H1 (cell line): Measurements from ENCODE around the gene TMEM250. TPM values are rescaled to one million over a fixed set of nuclear protein-coding genes. Genes with fewer than 3 reads are reported as not detected.

ENCODE experiments used
- CTCF ChIA-PET: fragments of 300-600 bp; sonication (Branson Sonifier 250); formaldehyde crosslinking; loops from one replicate; lab custom pipeline; 2021; ENCODE audit not compliant: partially characterized antibody; lab: Charles Lee
- POLR2A ChIA-PET: fragments of 300-600 bp; sonication (Branson Sonifier 250); formaldehyde crosslinking; loops from one replicate; lab custom pipeline; 2021; ENCODE audit warnings: inconsistent platforms; ENCODE audit not compliant: partially characterized antibody; lab: Charles Lee
- DNase-seq, 2 experiments: peaks; one replicate each; pipeline versions ENCODE4 v3.0.0 to v3.0.0-alpha.2; 2010 to 2022; ENCODE audit warnings: low spot score in 2 of 2, low read depth in 1 of 2, mixed read lengths in 1 of 2
- FAIRE-seq: peaks from 2 replicates; lab custom pipeline; 2011; peaks lifted over from hg19 to GRCh38; lab: Jason Lieb, UNC
- H2AFZ ChIP-seq: 2 replicates; pipeline ENCODE4 v1.8.1; 2012; ENCODE audit warnings: low read length, inconsistent platforms
- H2AK5ac ChIP-seq: 2 replicates; pipeline ENCODE4 v1.6.1; 2013; ENCODE audit warnings: low read depth, low read length
- H2BK120ac ChIP-seq: replicated peaks from 2 replicates; pipeline ENCODE3; 2013; ENCODE audit warnings: low read depth, low read length, inconsistent platforms
- H2BK12ac ChIP-seq: 2 replicates; pipeline ENCODE4 v1.6.1; 2013; ENCODE audit warnings: low read depth, low read length
- H2BK15ac ChIP-seq: 2 replicates; pipeline ENCODE4 v1.6.1; 2013; ENCODE audit warnings: low read length
- H2BK20ac ChIP-seq: 2 replicates; pipeline ENCODE4 v1.6.1; 2013; ENCODE audit warnings: low read length
- H2BK5ac ChIP-seq: 2 replicates; pipeline ENCODE4 v1.6.1; 2013; ENCODE audit warnings: low read depth, low read length
- H3K14ac ChIP-seq: 2 replicates; pipeline ENCODE4 v1.6.1; 2013; ENCODE audit warnings: inconsistent platforms; ENCODE audit not compliant: insufficient read length
- H3K18ac ChIP-seq: 2 replicates; pipeline ENCODE4 v1.6.1; 2013; ENCODE audit warnings: low read length; ENCODE audit errors: extremely low read depth
- H3K23ac ChIP-seq: 2 replicates; pipeline ENCODE4 v1.6.1; 2013; ENCODE audit warnings: inconsistent platforms; ENCODE audit not compliant: insufficient read length
- H3K23me2 ChIP-seq: 2 replicates; pipeline ENCODE4 v1.6.1; 2013; ENCODE audit warnings: low read depth, low read length
- H3K27ac ChIP-seq: 2 replicates; pipeline ENCODE4 v1.6.1; 2011; ENCODE audit warnings: low read depth, low read length, inconsistent platforms
- H3K27me3 ChIP-seq, 4 experiments: replicated peaks in 1 of 4; 1 replicate in 1 of 4; 2 replicates in 3 of 4; pipeline versions ENCODE4 v1.6.1 to v1.8.1; 2011 to 2013; ENCODE audit warnings: low read length in 3 of 4, mild to moderate bottlenecking in 3 of 4, inconsistent platforms in 2 of 4, mixed read lengths in 2 of 4, moderate library complexity in 1 of 4; ENCODE audit not compliant: control insufficient read depth in 3 of 4, insufficient read depth in 3 of 4; ENCODE audit errors: extremely low read depth in 1 of 4
- H3K36me3 ChIP-seq, 4 experiments: 2 replicates each; pipeline versions ENCODE4 v1.6.1 to v1.8.1; 2011 to 2013; ENCODE audit warnings: mild to moderate bottlenecking in 4 of 4, low read length in 3 of 4, moderate library complexity in 2 of 4, control low read depth in 1 of 4, inconsistent platforms in 1 of 4; ENCODE audit not compliant: insufficient read depth in 4 of 4, control insufficient read depth in 2 of 4
- H3K4ac ChIP-seq: replicated peaks from 2 replicates; pipeline ENCODE3; 2013; ENCODE audit warnings: low read length, low read depth, mixed read lengths, inconsistent platforms; ENCODE audit not compliant: insufficient read length
- H3K4me1 ChIP-seq, 4 experiments: replicated peaks in 1 of 4; 1 replicate in 1 of 4; 2 replicates in 3 of 4; pipeline versions ENCODE4 v1.6.1 to v1.8.1; 2011 to 2013; ENCODE audit warnings: low read length in 3 of 4, inconsistent platforms in 2 of 4, mixed read lengths in 1 of 4; ENCODE audit not compliant: insufficient read depth in 4 of 4, control insufficient read depth in 3 of 4
- H3K4me2 ChIP-seq, 2 experiments: 2 replicates each; pipeline versions ENCODE4 v1.6.1 to v1.8.1; 2011 to 2013; ENCODE audit warnings: low read depth in 2 of 2, low read length in 2 of 2, control low read depth in 1 of 2, inconsistent platforms in 1 of 2, mild to moderate bottlenecking in 1 of 2; ENCODE audit not compliant: insufficient read depth in 1 of 2
- H3K4me3 ChIP-seq, 4 experiments: fragments of 200-600, 300-600 bp in 1 of 4; sonication (generic), shearing (Covaris generic), sonication (Bioruptor Twin) in 1 of 4; 2 replicates each; pipeline versions ENCODE4 v1.5.1 to v1.8.1; 2011 to 2016; ENCODE audit warnings: low read length in 4 of 4, low read depth in 3 of 4, control low read depth in 2 of 4, inconsistent platforms in 2 of 4, mild to moderate bottlenecking in 2 of 4, mixed read lengths in 1 of 4, moderate library complexity in 1 of 4; ENCODE audit not compliant: insufficient read depth in 2 of 4; ENCODE audit errors: extremely low read depth in 1 of 4
- H3K56ac ChIP-seq: replicated peaks from 2 replicates; pipeline ENCODE3; 2013; ENCODE audit warnings: low read depth, mild to moderate bottlenecking, mixed read lengths, low read length, inconsistent platforms; ENCODE audit not compliant: insufficient read length
- H3K79me1 ChIP-seq: 2 replicates; pipeline ENCODE4 v1.6.1; 2013; ENCODE audit warnings: low read depth, low read length, control low read depth
- H3K79me2 ChIP-seq, 2 experiments: 2 replicates each; pipeline versions ENCODE4 v1.6.1 to v1.8.1; 2012 to 2013; ENCODE audit warnings: low read length in 2 of 2, mild to moderate bottlenecking in 2 of 2, inconsistent platforms in 1 of 2; ENCODE audit not compliant: insufficient read depth in 2 of 2, control insufficient read depth in 1 of 2
- H3K9ac ChIP-seq, 4 experiments: replicated peaks in 1 of 4; 1 replicate in 1 of 4; 2 replicates in 3 of 4; pipeline versions ENCODE4 v1.6.1 to v1.8.1; 2011 to 2013; ENCODE audit warnings: low read depth in 3 of 4, low read length in 3 of 4, control low read depth in 2 of 4, mild to moderate bottlenecking in 2 of 4, moderate library complexity in 2 of 4, inconsistent platforms in 1 of 4; ENCODE audit errors: extremely low read depth in 1 of 4
- H3K9me3 ChIP-seq, 2 experiments: 2 replicates each; pipeline versions ENCODE4 v1.6.1 to v1.8.1; 2012 to 2013; ENCODE audit warnings: mild to moderate bottlenecking in 2 of 2, moderate library complexity in 2 of 2, control low read depth in 1 of 2, inconsistent platforms in 1 of 2, low read depth in 1 of 2, low read length in 1 of 2, mixed read lengths in 1 of 2; ENCODE audit not compliant: insufficient read depth in 2 of 2
- H4K20me1 ChIP-seq, 2 experiments: replicated peaks in 1 of 2; 2 replicates each; pipeline versions ENCODE3 to v1.8.1; 2011 to 2013; ENCODE audit warnings: inconsistent platforms in 2 of 2, low read length in 2 of 2, mild to moderate bottlenecking in 1 of 2; ENCODE audit not compliant: insufficient read depth in 2 of 2, control insufficient read depth in 1 of 2
- H4K5ac ChIP-seq: 2 replicates; pipeline ENCODE4 v1.6.1; 2013; ENCODE audit warnings: low read length, low read depth, mixed read lengths, inconsistent platforms; ENCODE audit not compliant: insufficient read length
- H4K8ac ChIP-seq: 2 replicates; pipeline ENCODE4 v1.8.0; 2013; ENCODE audit warnings: mild to moderate bottlenecking, moderate library complexity, low read length, inconsistent platforms; ENCODE audit not compliant: insufficient read depth; ENCODE audit errors: extremely low read depth
- H4K91ac ChIP-seq: replicated peaks from 2 replicates; pipeline ENCODE3; 2013; ENCODE audit warnings: low read length, mixed read lengths, inconsistent platforms; ENCODE audit not compliant: insufficient read length
- CBX5 ChIP-seq: fragments of 300-800, 300-1000 bp; sonication (generic); IDR thresholded peaks from 2 replicates; pipeline ENCODE4 v1.7.1; 2016; ENCODE audit warnings: antibody characterized with exemption, low read length, low read depth
- CREB1 ChIP-seq: IDR thresholded peaks from 2 replicates; pipeline ENCODE4 v1.6.1; 2012; ENCODE audit warnings: inconsistent platforms
- RAD21 ChIP-seq, 2 experiments: IDR thresholded peaks in 1 of 2; conservative IDR thresholded peaks in 1 of 2; 2 replicates each; pipeline ENCODE4 v1.6.1; 2011; ENCODE audit warnings: low read depth in 2 of 2, low read length in 2 of 2, improper control_type of control experiment in 1 of 2, inconsistent platforms in 1 of 2, mild to moderate bottlenecking in 1 of 2, moderate library complexity in 1 of 2
- RBBP5 ChIP-seq: IDR thresholded peaks from 2 replicates; pipeline ENCODE4 v1.7.1; 2012; ENCODE audit warnings: low read depth, mild to moderate bottlenecking, inconsistent platforms, low read length, moderate library complexity, borderline replicate concordance
- RXRA ChIP-seq: IDR thresholded peaks from 2 replicates; pipeline ENCODE4 v1.6.1; 2011; ENCODE audit warnings: low read depth, mild to moderate bottlenecking, low read length, moderate library complexity; ENCODE audit not compliant: insufficient read depth
- SIN3A ChIP-seq, 2 experiments: IDR thresholded peaks in 1 of 2; conservative IDR thresholded peaks in 1 of 2; 2 replicates each; pipeline ENCODE4 v1.6.1; 2011 to 2012; ENCODE audit warnings: low read length in 2 of 2, improper control_type of control experiment in 1 of 2, low read depth in 1 of 2, mild to moderate bottlenecking in 1 of 2
- SP1 ChIP-seq: IDR thresholded peaks from 2 replicates; pipeline ENCODE4 v1.6.1; 2011; ENCODE audit warnings: low read depth, low read length
- SUZ12 ChIP-seq: fragments of 200-600 bp; sonication (generic); IDR thresholded peaks from 2 replicates; pipeline ENCODE4 v1.6.1; 2012; ENCODE audit warnings: mild to moderate bottlenecking, inconsistent platforms, low read length, moderate library complexity, mixed read lengths
- USF2 ChIP-seq: IDR thresholded peaks from 2 replicates; pipeline ENCODE4 v1.6.1; 2011; ENCODE audit warnings: low read length, improper control_type of control experiment
- WGBS, 2 experiments: shearing (Covaris generic) in 1 of 2; methylation state at CpG; one replicate each; pipeline versions ENCODE4 v1.1.6 to v1.1.7; 2013 to 2015; ENCODE audit warnings: low lambda C conversion rate in 2 of 2, mixed read lengths in 2 of 2, inconsistent platforms in 1 of 2, low coverage in 1 of 2, missing lambda C conversion rate in 1 of 2; ENCODE audit not compliant: insufficient replicate concordance in 2 of 2, insufficient coverage in 1 of 2, insufficient read length in 1 of 2; ENCODE audit errors: extremely low coverage in 1 of 2, missing lambda C conversion rate in 1 of 2; 5-methylcytosine and 5-hydroxymethylcytosine counted together
- polyA plus RNA-seq, 7 experiments: library from polyadenylated mRNA; depleted of rRNA in 3 of 7; stranded (reverse) in 5 of 7; unstranded in 2 of 7; fragments of >200 nt in 5 of 7; fragments of 200-250 nt in 2 of 7; gene quantifications; 1 replicate in 5 of 7; 2 replicates in 1 of 7; 4 replicates in 1 of 7; pipeline versions ENCODE4 v1.2.1 to v1.2.3, GENCODE V29; 2011 to 2013; ENCODE audit warnings: missing spikeins in 2 of 7, mixed read lengths in 2 of 7
- total RNA-seq: library from RNA; stranded (reverse); fragmentation: NEBNext Ultra II Directional; extraction: Animal tissue kit (Norgen Biotek cat#: 25700); gene quantifications from 2 replicates; pipeline ENCODE4 v1.2.1, GENCODE V29; 2021

TMEM250 gene
- total and polyA plus RNA-seq, 2 of the 8 experiments (the other 6 are each of a cell fraction or from before 2014, with no cell fraction given): 22.3 to 34.9 TPM

- no peak overlapping the region for H3K18ac ChIP-seq
- 93% methylated on average over 12 of the region's 12 CpGs; no CpG with 5 or more reads in 1 of the 2 experiments for WGBS, 2 experiments
- H3K27ac ChIP-seq: no peak overlapping the region
- H3K4me1 ChIP-seq: peaks cover 0 to 5% (median 2%) of the 10 kb centered on the region in 4 experiments; a peak in 4 of 7 replicates
- H4K5ac ChIP-seq: no peak overlapping the region
- no peaks in the 10 kb centered on the region for H3K27me3 ChIP-seq
- H3K9me3 ChIP-seq: no peaks in the 10 kb centered on the region
- no peak overlapping the region for H4K91ac ChIP-seq
- no peak for DNase-seq
- no peak overlapping the region for H3K4me2 ChIP-seq
- H3K36me3 ChIP-seq: no peaks in the 10 kb centered on the region
- H3K23ac ChIP-seq: no peak overlapping the region
- H4K20me1 ChIP-seq: no peaks in the 10 kb centered on the region
- no peak for FAIRE-seq
- no peaks in the 10 kb centered on the region; a peak in 1 of 4 replicates for H3K79me2 ChIP-seq
- H3K14ac ChIP-seq: no peak overlapping the region
- no peak overlapping the region for H2BK20ac ChIP-seq
- no peak overlapping the region for H2AK5ac ChIP-seq
- no peak overlapping the region for H2BK12ac ChIP-seq
- POLR2A ChIA-PET: interaction anchor here (0.6 to 1.3 kb wide), 2 partner anchors 16 to 681 kb away, joined by 3 to 4 read pairs; no protein-coding TSS in a partner anchor
- no peak overlapping the region for H3K56ac ChIP-seq
- H4K8ac ChIP-seq: no peak overlapping the region
- no peaks in the 10 kb centered on the region for H3K23me2 ChIP-seq
- no peak for TF ChIP-seq RBBP5
- TF ChIP-seq SUZ12: no peak
- TF ChIP-seq RAD21 (IDR thresholded peaks at IDR 0.05 in 1 of 2, conservative IDR thresholded peaks at IDR 0.05 in 1 of 2; ENCODE audit: low read depth in 2 of 2, low read length in 2 of 2): no peak
- no peak for TF ChIP-seq RXRA
- TF ChIP-seq SP1: no peak
- no peak for TF ChIP-seq SIN3A (conservative IDR thresholded peaks at IDR 0.05 in 1 of 2, IDR thresholded peaks at IDR 0.05 in 1 of 2; ENCODE audit: low read depth in 1 of 2, low read length in 2 of 2)
- no peak for TF ChIP-seq CREB1
- no peak for TF ChIP-seq USF2
- no peak for TF ChIP-seq CBX5
- TF ChIP-seq, all 59 proteins: peak for 0
- Histone ChIP-seq H2BK5ac (no peak overlapping the region), H2BK120ac (no peak overlapping the region), H2BK15ac (no peak overlapping the region), H3K4me3 (no peak overlapping the region), H2AFZ (no peak overlapping the region), H3K79me1 (no peaks in the 10 kb centered on the region; the same call in 1 of the 2 replicates), H3K9ac (no peak overlapping the region), H3K4ac (no peak overlapping the region)
- CTCF ChIA-PET: interaction anchor here (1.4 kb wide), 1 partner anchor 13 kb away, joined by 4 read pairs; no protein-coding TSS in a partner anchor
Measured at GRCh38 chr9:136078024-136078423, 40.7 kb downstream of the TMEM250 start.
